HG03103 (cell line): ENCODE measurements around the gene BACE2.

Source experiments
- ATAC-seq: cut with Tn5 transposase; IDR thresholded peaks from one replicate; pipeline ENCODE4 v1.9.1; 2021; ENCODE audit warnings: low read depth; ENCODE audit not compliant: unreplicated experiment

Gene BACE2

DNA sequence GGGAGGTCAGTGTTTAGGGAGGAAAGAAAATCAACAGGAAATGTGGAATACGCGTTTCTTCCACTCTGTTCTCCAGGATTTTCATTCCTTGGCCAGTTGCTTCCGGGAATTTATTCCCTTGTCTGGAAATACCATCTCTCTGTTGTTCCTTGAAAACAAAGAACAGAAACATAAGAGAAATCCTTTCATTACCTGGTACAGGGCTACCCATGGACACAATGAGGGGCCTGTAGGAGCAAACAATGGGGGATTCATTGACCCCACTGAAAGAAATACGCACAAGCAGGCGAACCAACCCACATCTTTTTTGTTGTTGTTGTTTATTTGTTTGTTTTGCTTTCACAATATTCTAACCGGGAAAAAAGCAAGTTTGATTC lies 20.0 kb upstream of the BACE2 start:
- ATAC-seq: no peak

DNA sequence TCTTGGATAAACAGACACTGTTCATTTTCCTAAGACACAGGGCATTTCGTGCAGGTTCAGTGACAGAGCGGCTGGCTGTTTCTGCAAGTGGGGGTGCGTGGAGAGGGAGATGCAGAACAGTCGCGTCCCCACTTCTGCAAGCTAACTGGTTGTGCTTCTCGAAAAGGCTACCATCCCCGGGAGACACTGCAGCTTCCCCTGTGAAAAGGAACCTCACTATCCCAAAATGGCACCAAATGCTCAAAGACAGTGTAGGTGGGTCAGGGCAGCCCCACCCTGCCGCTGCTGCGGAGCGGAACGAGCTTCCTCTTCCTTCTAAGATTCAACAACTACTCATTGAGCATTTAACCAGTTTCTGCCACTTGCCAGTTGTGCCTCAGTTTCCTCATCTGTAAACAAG lies 19.2 kb upstream of the BACE2 start:
- ATAC-seq: no peak

DNA sequence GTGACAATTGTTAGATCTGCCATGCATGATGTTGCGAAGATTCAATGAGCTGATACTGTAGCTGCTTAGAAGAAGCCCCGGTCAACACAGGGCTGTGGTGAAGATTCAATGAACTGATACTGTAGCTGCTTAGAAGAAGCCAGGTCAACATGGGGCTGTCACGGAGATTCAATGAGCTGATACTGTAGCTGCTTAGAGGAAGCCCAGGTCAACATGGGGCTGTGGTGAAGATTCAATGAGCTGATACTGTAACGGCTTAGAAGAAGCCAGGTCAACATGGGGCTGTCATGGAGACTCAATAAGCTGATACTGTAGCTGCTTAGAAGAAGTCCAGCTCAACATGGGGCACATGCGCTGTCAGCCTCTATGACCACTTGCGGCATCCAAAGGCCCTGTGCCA lies 18.8 kb upstream of the BACE2 start:
- ATAC-seq: no peak

DNA sequence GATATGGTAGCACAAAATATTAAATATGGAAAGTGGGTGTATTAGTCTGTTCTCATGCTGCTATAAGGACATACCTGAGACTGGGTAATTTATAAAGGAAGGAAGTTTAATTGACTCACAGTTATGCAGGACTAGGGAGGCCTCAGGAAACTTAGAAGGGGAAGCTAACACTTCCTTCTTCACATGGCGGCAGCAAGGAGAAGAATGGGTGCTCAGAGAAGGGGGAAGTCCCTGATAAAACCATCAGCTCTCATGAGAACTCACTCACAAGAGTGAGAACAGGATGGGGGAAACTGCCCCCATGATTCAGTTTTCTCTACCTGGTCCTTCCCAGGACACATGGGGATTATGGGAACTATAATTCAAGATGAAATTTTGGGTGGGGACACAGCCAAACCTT lies 15.8 kb upstream of the BACE2 start:
- ATAC-seq: no peak

DNA sequence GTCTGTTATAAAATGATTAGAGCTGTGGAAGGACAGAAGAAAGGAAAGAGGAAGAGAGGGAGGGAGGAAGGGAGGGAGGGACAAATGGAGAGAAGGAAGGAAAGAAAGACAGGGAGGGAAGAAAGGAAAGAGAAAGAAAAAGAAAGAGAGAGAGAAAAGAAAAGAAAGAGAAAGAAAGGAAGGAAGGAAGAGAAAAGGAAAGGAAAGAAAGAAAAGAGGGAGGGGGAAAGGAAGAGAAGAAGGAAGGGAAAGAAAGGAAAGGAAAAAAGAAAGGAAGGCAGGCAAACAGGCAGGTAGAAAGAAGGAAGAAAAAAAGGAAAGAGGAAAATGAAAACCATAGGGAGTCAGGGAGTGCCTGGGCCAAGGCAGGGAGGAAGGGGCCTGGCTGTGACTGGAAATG lies 14.5 kb upstream of the BACE2 start:
- ATAC-seq: no peak

DNA sequence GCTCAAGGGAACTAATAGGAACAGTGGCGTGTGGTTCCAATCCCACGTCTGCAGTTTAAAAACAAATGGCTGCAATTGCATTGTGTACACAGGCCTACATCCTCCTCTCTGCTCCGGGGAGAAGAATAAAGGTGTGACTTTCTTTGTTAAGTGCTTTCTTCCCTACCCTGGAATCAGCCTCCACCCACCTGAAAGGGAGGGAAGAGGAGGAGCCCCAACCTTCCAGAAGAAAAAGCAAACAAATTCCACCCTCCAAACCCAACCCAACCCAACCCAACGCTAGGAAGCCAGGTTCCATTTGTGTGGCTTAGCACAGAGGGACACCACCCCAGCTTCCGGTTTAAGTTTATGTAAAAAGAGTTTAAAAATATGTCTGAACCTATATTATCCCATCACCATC lies 11.8 kb upstream of the BACE2 start:
- ATAC-seq: no peak

DNA sequence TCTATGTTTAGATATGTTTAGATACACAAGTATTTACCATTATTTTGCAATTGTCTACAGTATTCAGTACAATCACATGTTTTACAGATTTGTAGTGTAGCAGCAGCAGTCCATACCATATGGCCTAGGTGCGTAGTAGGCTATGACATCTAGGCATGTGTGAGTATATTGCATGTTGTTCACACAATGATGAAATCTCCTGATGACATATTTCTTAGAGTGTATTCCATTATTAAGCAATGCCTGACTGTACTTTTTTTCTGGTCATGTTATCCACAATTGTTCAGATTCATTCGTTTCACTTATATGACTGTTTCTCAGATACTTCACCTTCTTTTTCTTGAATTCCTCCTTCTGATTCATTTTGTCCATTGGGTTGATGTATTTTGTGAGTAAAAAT lies 9.9 kb upstream of the BACE2 start:
- no peak for ATAC-seq

DNA sequence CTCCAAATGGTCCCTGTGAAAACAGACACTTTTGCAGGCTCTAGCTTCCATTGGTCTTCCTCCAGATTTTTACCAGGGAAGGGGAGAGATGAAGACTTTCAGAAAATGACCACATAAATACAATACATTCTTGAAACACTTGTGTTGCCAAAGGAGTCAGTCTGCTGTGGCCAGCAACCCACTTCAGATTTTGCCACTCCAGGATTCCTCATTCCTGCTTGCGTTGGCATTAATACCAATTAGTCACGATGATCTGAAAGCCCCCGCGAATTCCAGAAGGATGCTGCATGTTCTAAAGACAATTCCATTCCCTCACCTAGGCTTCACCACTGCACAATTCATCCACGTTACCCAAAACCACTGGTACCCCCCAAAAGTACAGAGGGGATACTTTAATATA lies 7.9 kb upstream of the BACE2 start:
- no peak for ATAC-seq

DNA sequence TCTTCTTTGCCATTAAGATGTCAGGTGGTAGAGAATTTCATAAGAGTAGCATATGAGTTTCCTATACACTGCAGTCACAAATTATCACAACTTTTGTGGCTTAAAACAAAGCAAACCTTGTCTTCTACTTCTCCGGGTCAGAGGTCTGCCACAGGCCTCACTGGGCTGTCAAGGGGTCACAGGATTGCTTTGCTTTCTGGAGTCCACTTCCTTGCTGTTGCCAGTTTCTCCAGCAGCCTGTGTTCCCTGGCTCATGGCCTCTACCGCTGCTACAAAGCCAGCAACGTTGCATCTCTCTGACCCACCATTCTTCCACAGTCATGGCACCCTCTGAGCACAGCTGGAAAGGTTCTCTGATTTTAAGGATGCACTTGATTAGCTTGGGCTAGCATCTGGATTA lies 6.5 kb upstream of the BACE2 start:
- no peak for ATAC-seq

DNA sequence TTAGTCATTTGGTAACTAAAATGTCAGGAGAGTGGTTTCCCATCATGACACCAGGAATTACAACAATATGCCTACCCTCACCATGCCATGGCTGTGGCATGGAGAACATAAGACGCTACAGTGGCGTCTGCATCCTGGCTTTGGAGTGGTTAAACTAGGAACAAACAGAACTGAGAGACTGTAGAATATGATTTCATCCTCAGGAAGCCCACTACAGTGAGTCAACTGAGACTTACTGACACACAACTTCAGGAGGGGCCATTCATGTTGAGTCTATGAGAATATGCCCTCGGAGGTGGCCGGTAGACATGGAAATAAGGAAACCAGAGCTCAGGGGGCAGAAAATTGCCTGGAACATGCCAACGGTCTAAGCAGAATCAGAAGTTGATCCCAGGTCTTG lies 5.9 kb upstream of the BACE2 start:
- no peak for ATAC-seq

DNA sequence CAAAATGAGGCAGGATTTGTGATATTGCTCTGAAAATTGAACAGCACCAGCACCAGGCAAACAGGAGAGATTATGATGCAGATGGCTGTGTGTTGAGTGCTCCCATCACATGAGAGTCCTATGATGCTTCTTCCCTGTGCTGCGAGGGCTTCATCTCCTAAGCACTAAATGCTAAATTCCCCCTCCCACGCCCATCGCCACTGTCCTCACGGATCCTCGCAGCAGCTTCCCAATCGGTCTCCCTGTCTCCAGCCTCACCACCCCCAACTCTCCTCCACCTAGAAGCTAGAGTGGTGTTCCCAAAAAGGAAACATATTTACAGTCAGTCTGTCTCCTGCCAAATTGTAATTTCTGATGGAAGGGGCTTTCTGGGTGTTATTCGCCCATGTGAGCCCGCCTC lies 4.9 kb upstream of the BACE2 start:
- ATAC-seq: no peak

DNA sequence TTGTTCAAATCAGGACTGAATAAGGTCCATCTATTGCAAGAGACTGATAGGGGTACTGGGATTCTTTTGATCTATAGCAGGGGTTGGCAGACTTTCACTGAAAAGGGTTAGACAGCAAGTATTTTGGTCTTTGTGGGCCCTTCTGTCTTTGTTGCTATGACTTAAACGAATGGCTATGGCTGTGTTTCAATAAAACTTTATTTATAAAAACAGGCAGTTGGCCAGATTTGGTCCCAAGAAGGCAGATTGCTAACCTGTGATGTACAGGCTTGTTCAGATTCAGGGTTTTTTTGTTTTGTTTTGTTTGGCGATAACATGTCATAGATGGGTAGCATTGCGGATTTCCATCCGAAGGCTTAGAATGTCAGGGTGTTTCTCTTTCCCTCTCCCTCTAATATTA lies 3.9 kb upstream of the BACE2 start:
- ATAC-seq: no peak

DNA sequence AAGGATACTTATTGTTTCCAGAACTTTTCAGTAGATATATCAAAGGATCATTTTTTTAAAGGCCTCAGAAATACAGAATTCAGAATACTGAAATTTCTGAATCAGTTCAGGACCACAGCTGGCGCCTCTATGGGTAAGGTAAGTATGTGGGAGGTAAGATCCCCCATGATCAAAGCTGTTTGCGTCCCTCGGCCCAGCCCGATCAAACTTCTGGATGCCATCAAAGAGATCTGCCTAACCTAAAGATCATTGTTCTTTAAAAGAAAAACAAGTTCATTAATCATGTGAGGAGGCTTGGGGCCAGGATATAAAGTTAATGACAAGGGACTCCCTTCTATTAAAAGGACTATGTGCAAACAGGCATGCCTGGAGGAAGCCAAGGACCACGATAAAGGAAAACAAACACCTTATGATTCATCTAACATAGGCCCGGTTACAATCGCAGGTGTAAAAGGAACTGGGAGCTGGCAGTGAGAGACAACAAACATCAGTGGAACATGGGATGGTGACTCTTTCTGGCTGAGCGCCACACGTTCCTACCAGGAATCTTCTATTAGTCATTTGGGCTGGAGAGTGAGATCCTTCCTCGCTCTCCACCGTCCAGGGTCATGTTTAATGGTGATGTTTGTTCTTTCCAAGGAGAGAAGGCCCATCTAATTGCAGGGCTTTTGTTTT lies 2.8 kb upstream of the BACE2 start:
- ATAC-seq: no peak

DNA sequence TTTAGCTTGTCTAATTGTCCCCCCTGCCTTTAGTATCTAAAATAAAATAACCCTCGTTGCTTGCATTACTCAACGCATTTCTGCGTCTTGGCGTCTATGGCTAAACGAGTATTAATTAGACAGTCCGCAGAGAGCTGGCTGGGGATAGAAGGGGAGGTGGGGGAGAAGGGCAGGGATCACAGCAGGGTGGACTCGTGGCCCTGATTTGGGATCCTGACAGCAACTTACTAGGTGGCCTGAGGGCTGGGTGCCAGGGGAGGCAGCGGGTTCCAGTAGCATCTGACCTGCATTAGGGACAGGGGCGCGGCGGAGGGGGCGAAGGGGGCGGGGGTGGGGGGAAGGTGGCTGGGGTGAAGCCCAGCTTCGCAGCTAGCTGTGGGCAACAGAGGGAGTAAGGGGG lies 1.1 kb upstream of the BACE2 start:
- ATAC-seq: no peak

DNA sequence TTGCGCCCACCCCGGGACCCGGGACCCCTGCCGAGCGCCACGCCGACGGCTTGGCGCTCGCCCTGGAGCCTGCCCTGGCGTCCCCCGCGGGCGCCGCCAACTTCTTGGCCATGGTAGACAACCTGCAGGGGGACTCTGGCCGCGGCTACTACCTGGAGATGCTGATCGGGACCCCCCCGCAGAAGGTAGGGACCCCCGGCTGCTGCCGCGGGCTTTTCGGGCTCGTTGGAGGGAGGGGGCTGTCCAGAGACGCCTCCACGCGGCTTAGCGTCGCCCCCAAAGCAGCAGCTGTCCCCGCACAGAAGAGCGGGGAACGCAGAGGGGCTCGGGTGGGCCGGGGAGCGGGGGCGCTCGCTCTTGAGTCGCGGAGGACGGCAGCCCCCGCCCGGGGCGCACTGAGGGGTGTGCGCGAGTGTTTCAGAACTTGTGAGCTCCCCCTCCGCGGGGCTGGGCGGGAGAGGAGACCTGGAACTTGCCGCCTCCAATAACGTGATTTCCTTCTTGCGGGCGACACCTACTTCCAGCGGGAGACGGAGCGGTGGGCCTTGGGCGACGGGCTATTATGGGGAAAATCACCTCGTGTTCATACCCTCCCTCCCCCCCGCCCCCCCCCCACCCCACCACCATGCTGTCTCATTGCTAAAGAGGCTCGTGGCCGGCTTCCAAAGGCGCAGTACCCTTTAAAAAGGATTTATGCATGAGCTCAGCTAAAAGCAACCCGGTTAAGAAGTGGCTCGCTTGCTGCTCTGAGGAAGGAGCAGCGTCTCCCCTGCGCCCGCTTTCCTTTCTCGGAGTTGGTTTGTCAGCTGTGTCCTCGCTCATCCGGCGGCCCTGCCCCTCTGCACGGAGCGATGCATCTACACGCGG lies 664 bp downstream of the BACE2 start:
- ATAC-seq: no peak

DNA sequence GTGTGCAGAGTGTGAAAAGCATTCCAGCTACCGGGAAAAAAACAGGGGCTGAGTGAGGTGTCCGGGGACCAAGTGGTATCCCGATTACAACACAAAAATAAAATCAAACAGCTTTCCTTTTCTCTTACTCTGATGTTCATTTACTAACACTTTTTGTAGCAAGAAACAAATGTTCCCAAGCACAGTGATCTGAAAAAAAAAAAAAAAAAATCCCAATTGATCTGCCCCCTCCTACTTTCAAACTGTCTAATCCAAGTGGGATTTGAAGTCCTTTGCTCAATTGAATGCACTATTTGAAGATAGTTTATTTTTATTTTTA lies 1.3 kb downstream of the BACE2 start:
- ATAC-seq: no peak

DNA sequence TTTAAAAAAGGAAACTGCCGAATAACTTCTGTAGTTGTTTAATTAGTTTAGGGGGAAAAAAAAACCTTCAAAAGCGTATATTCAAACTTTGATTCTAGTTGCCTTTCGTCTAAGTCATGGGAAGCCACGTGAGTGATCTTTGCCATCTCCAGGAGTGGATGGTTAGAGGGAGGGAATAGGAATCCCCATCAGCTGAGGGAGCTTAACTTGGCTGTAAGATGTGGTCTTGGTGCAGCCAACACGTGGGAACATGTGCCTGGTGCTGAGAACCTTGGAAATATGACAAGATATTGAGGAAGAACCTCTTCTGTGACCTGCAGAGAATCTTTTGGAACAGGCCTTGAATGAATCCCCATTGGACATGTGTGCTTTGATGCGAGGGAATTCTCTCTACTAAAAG lies 1.7 kb downstream of the BACE2 start:
- ATAC-seq: no peak

DNA sequence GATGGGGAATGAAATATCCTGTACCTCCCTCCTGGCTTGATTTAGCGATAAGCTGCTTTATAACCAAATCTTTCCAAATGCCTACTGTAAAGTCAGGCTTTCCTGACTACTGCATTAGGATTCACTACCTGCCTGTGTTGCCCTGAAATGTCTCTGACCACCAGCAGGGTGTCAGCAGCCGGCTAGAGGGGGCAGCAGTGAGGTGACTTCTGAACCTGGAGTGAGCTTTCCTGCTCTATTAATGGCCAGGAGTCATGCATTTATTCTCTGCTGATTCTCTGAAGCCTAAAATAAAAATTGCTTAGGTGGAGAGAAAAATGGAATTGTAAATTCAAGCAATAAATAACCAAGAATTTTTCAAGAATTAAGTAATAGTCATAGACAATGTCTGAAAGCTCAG lies 2.5 kb downstream of the BACE2 start:
- ATAC-seq: no peak

DNA sequence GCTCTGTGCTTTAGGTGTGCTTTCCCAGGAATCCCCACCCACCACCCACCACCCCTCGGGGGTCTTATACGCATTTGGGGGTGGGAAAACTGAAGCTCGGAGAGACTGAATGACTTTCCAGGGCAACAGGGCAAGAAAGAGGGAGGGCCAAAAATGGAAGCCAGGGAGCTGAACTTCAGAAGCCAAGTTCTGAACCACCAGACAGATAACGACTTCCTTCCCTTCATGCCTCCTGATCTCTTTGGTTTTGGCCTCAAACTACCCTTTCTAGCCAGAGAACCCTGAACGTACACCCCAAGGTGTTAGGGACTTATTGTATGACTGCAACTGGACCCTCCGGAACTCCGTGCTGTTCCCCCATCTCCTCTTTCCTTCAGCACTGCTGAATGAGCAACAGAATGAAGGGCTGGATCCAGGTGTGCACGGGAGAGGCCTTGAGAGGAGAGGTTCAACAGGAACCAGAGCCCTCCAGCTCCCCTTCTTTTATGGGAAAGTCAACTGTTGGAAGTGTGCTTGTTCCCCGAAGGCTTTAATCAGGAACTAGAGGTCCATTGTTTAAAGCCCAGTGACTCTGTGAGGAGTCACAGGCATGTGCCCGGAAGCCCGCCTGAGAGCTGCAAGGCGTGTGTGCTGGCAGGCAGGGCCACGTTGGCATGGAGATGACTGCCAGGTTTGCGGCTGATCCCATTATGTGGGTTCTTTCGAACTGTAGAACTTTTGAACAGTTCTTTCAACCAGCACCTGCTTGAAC lies 3.1 kb downstream of the BACE2 start:
- ATAC-seq: no peak

DNA sequence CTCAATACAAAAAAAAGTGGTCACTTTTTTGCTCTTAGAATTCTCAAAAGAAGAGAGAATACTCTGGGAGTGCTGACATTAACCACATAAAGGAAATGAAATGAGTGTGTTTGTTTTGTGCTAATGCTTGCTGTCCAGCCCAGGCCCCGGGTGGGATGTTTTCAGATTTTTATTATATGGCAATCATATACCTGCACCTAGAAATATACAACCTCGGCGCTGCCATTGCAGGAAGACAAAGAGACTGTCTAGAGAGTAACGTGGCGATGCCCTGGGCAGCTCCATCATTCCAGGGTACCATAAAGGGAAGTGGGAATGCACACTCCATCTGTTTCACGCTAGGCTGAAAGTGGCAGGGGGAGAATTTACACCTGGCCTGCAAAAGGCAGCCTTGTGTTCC lies 7.1 kb downstream of the BACE2 start:
- ATAC-seq: no peak

DNA sequence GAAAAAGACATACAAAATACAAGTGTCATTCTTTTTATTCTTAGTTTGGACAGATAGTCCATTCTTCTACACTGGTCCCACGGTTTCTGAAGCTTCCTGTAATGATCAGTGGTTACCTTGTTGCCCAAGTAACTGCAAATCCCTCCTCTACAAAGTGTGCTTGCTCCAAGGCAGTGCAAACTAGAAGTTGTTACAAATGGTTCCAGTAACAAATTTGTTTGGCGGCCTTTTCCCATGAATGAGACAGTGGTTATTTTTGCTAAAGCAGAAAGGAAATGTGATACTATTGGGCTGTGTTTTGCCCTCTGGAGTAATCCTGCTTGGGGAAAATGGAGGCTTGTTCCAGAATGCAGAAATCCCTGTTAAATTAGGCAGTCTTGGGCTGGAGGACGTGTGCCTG lies 8.9 kb downstream of the BACE2 start:
- ATAC-seq: no peak

DNA sequence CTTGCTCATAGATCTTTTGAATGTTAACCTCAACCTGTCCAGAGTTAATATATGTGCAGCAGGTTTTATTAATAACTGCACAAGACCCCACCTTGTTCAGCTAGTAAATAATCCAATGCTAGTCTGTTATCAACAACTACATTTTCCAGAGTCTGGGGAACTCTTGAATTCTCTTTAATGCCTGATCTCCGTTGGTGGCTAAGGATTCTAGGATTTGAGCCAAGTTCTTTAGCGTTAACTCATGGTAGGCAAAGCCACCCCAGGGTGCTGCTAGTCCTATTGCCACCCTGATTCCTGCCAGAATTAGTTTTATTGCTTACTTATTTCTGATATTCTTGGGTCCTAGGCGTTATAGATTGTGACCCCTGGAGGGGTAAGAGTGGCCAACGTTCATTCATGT lies 12.8 kb downstream of the BACE2 start:
- no peak for ATAC-seq
